Neural cell (in vitro differentiated cells): ENCODE data around the gene MARK1. TPM values are rescaled to one million over a fixed set of nuclear protein-coding genes. Genes with fewer than 3 reads are reported as not detected.

Experiments used
- H2AFZ ChIP-seq: fragments of 200-600, 300-800 bp; sonication (generic), shearing (Covaris generic); 2 replicates; pipeline ENCODE4 v1.6.0; 2014; ENCODE audit warnings: low read depth, mild to moderate bottlenecking, antibody characterized with exemption, low read length, moderate library complexity
- H3F3A ChIP-seq: fragments of 200-600 bp; shearing (Covaris generic); 2 replicates; pipeline ENCODE4 v1.6.1; 2016; ENCODE audit warnings: mild to moderate bottlenecking, moderate library complexity, mixed read lengths, antibody characterized with exemption, low read length; ENCODE audit not compliant: insufficient read depth, poor library complexity, severe bottlenecking
- H3K27ac ChIP-seq: fragments of 200-600, 300-800 bp; sonication (generic), shearing (Covaris generic); 2 replicates; pipeline ENCODE4 v1.5.1; 2014; ENCODE audit warnings: mild to moderate bottlenecking, low read length, moderate library complexity
- H3K27me3 ChIP-seq: fragments of 300-800, 200-600 bp; sonication (generic), shearing (Covaris generic); 2 replicates; pipeline ENCODE4 v1.6.0; 2014; ENCODE audit warnings: mild to moderate bottlenecking, low read depth, low read length, moderate library complexity; ENCODE audit not compliant: insufficient read depth
- H3K36me3 ChIP-seq: fragments of 300-800, 200-600 bp; sonication (generic), shearing (Covaris generic); 2 replicates; pipeline ENCODE4 v1.5.1; 2014; ENCODE audit warnings: mild to moderate bottlenecking, antibody characterized with exemption, low read length, moderate library complexity; ENCODE audit not compliant: insufficient read depth
- H3K4me2 ChIP-seq: fragments of 300-800, 200-600 bp; sonication (generic), shearing (Covaris generic); 2 replicates; pipeline ENCODE4 v1.6.0; 2014; ENCODE audit warnings: mild to moderate bottlenecking, low read length
- H3K4me3 ChIP-seq: fragments of 300-800, 200-600 bp; sonication (generic), shearing (Covaris generic); 2 replicates; pipeline ENCODE4 v1.5.1; 2014; ENCODE audit warnings: mild to moderate bottlenecking, low read length, moderate library complexity
- H3K79me2 ChIP-seq: fragments of 200-600 bp; shearing (Covaris generic); replicated peaks from 2 replicates; pipeline ENCODE4 v1.6.0; 2014; ENCODE audit warnings: mild to moderate bottlenecking, low read length, moderate library complexity; ENCODE audit not compliant: insufficient read depth
- H3K9ac ChIP-seq: fragments of 300-800, 200-600 bp; sonication (generic), shearing (Covaris generic); 2 replicates; pipeline ENCODE4 v1.6.1; 2016; ENCODE audit warnings: mild to moderate bottlenecking, low read length, mixed read lengths
- H3K9me2 ChIP-seq: fragments of 200-600 bp; shearing (Covaris generic); 2 replicates; pipeline ENCODE4 v1.6.1; 2016; ENCODE audit warnings: mild to moderate bottlenecking, low read length, mixed read lengths; ENCODE audit not compliant: insufficient read depth
- H3K9me3 ChIP-seq: fragments of 200-600, 300-800 bp; sonication (generic), shearing (Covaris generic); 2 replicates; pipeline ENCODE4 v1.6.1; 2016; ENCODE audit warnings: mild to moderate bottlenecking, mixed run types, low read length, moderate library complexity, mixed read lengths
- H4K20me1 ChIP-seq: fragments of 200-600 bp; shearing (Covaris generic); 2 replicates; pipeline ENCODE4 v1.6.1; 2016; ENCODE audit warnings: mild to moderate bottlenecking, mixed run types; ENCODE audit not compliant: insufficient read depth
- EP300 ChIP-seq: fragments of 450-650 bp; conservative IDR thresholded peaks from 2 replicates; pipeline ENCODE4 v1.6.1; 2014; ENCODE audit warnings: antibody characterized with exemption, mild to moderate bottlenecking, moderate library complexity; ENCODE audit not compliant: poor library complexity, severe bottlenecking
- EZH2 ChIP-seq: fragments of 200-600, 300-800 bp; shearing (Covaris generic), sonication (generic); IDR thresholded peaks from 2 replicates; pipeline ENCODE4 v1.6.1; 2014; ENCODE audit warnings: antibody characterized with exemption, low read length, borderline replicate concordance, mild to moderate bottlenecking; ENCODE audit not compliant: insufficient read depth, poor library complexity, severe bottlenecking
- MXI1 ChIP-seq: fragments of 450-650 bp; conservative IDR thresholded peaks from 2 replicates; pipeline ENCODE4 v1.6.1; 2014; ENCODE audit warnings: antibody characterized with exemption, mild to moderate bottlenecking; ENCODE audit not compliant: poor library complexity, severe bottlenecking
- POLR2AphosphoS5 ChIP-seq: IDR thresholded peaks from 2 replicates; pipeline ENCODE4 v1.6.1; 2012
- RAD21 ChIP-seq: fragments of 450-650 bp; conservative IDR thresholded peaks from 2 replicates; pipeline ENCODE4 v1.6.1; 2014; ENCODE audit warnings: antibody characterized with exemption, mild to moderate bottlenecking, moderate library complexity
- SMC3 ChIP-seq: fragments of 450-650 bp; conservative IDR thresholded peaks from 2 replicates; pipeline ENCODE4 v1.6.1; 2014; ENCODE audit warnings: antibody characterized with exemption, mild to moderate bottlenecking, moderate library complexity; ENCODE audit not compliant: poor library complexity
- TAF1 ChIP-seq: IDR thresholded peaks from 2 replicates; pipeline ENCODE4 v1.6.1; 2012; ENCODE audit warnings: low read depth
- polyA plus RNA-seq: library from polyadenylated mRNA; depleted of rRNA; stranded (reverse); fragments of >200 nt; gene quantifications from 2 replicates; pipeline ENCODE4 v1.2.3, GENCODE V29; 2014
- TF ChIP-seq, protein P1 (sequence below): IDR thresholded peaks from 2 replicates; pipeline ENCODE4 v1.6.1; 2012; ENCODE audit warnings: borderline replicate concordance
- TF ChIP-seq, protein P2 (sequence below): fragments of 450-650 bp; IDR thresholded peaks from 2 replicates; pipeline ENCODE4 v1.5.1; 2014; ENCODE audit warnings: antibody characterized with exemption, mild to moderate bottlenecking, moderate library complexity; ENCODE audit not compliant: poor library complexity, severe bottlenecking

The MARK1 gene
- polyA plus RNA-seq, 1 donor from 2014 or later: 38.6 TPM

GRCh38 chr1:220544901-220545303, 17.0 kb downstream of the MARK1 start:
- Histone ChIP-seq H3K36me3 (no peaks in the 10 kb centered on the region), H3K27ac (no peak overlapping the region), H3K4me3 (no peak overlapping the region), H2AFZ (no peak overlapping the region), H3K4me2 (no peak overlapping the region), H3K79me2 (peaks cover 52% of the 10 kb centered on the region), H3F3A (no peaks in the 10 kb centered on the region), H3K9me3 (peaks cover 4% of the 10 kb centered on the region), H3K9me2 (no peaks in the 10 kb centered on the region), H3K27me3 (no peaks in the 10 kb centered on the region), H3K9ac (no peak overlapping the region), H4K20me1 (no peaks in the 10 kb centered on the region)
- no peak for TF ChIP-seq EZH2
- TF ChIP-seq SMC3: no peak
- no peak for TF ChIP-seq TAF1
- no peak for TF ChIP-seq POLR2AphosphoS5
- no peak for TF ChIP-seq MXI1
- TF ChIP-seq, protein P1, sequence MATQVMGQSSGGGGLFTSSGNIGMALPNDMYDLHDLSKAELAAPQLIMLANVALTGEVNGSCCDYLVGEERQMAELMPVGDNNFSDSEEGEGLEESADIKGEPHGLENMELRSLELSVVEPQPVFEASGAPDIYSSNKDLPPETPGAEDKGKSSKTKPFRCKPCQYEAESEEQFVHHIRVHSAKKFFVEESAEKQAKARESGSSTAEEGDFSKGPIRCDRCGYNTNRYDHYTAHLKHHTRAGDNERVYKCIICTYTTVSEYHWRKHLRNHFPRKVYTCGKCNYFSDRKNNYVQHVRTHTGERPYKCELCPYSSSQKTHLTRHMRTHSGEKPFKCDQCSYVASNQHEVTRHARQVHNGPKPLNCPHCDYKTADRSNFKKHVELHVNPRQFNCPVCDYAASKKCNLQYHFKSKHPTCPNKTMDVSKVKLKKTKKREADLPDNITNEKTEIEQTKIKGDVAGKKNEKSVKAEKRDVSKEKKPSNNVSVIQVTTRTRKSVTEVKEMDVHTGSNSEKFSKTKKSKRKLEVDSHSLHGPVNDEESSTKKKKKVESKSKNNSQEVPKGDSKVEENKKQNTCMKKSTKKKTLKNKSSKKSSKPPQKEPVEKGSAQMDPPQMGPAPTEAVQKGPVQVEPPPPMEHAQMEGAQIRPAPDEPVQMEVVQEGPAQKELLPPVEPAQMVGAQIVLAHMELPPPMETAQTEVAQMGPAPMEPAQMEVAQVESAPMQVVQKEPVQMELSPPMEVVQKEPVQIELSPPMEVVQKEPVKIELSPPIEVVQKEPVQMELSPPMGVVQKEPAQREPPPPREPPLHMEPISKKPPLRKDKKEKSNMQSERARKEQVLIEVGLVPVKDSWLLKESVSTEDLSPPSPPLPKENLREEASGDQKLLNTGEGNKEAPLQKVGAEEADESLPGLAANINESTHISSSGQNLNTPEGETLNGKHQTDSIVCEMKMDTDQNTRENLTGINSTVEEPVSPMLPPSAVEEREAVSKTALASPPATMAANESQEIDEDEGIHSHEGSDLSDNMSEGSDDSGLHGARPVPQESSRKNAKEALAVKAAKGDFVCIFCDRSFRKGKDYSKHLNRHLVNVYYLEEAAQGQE: no peak
- TF ChIP-seq EP300: no peak
- TF ChIP-seq RAD21: no peak
- TF ChIP-seq, protein P2, sequence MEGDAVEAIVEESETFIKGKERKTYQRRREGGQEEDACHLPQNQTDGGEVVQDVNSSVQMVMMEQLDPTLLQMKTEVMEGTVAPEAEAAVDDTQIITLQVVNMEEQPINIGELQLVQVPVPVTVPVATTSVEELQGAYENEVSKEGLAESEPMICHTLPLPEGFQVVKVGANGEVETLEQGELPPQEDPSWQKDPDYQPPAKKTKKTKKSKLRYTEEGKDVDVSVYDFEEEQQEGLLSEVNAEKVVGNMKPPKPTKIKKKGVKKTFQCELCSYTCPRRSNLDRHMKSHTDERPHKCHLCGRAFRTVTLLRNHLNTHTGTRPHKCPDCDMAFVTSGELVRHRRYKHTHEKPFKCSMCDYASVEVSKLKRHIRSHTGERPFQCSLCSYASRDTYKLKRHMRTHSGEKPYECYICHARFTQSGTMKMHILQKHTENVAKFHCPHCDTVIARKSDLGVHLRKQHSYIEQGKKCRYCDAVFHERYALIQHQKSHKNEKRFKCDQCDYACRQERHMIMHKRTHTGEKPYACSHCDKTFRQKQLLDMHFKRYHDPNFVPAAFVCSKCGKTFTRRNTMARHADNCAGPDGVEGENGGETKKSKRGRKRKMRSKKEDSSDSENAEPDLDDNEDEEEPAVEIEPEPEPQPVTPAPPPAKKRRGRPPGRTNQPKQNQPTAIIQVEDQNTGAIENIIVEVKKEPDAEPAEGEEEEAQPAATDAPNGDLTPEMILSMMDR: no peak

DNA sequence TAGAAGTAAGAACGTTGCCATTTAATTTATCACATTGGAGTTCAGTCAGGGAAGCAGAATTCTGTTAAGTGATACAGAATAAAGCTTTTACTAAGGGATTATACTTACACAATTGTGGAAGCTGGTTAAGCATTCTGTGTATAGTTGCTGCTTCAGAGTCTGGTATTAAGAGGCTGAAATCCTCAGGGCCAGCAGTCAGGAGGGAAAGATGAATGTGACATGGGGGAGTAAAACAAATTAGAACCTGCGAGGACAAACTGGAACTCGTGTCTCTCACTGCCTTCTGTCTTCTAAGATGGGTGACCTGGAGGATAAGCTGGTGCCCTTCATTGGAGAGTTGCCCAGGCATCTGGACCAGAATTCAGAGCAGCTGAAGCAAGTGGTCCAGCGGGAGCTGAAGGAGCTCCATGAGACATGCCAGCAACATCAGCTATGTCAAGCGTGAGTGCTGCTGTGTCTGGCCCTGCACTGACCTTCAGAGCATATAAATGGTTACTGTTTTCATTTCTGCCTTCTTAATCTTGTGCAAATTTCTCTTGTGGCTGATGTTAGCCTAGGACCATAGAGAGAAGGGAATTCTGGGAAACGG, 23.0 kb downstream of the MARK1 start:
- H3K27me3 ChIP-seq: no peaks in the 10 kb centered on the region
- H3K36me3 ChIP-seq: no peaks in the 10 kb centered on the region
- H3K4me3 ChIP-seq: no peak overlapping the region
- no peaks in the 10 kb centered on the region for H4K20me1 ChIP-seq
- no peak overlapping the region for H3K4me2 ChIP-seq
- no peaks in the 10 kb centered on the region for H3K9me3 ChIP-seq
- H3K27ac ChIP-seq: no peak overlapping the region
- no peaks in the 10 kb centered on the region for H3K9me2 ChIP-seq
- no peak for TF ChIP-seq TAF1
- no peak for TF ChIP-seq EP300
- TF ChIP-seq RAD21: no peak
- no peak for TF ChIP-seq POLR2AphosphoS5
- TF ChIP-seq MXI1: no peak
- no peak for TF ChIP-seq EZH2
- TF ChIP-seq SMC3: no peak
- TF ChIP-seq, protein P2: no peak
- TF ChIP-seq, protein P1: no peak
- no peaks in the 10 kb centered on the region for H3F3A ChIP-seq
- H3K9ac ChIP-seq: no peak overlapping the region
- no peak overlapping the region for H2AFZ ChIP-seq
- peaks cover 19% of the 10 kb centered on the region for H3K79me2 ChIP-seq
